Sigmoid colon (tissue), 4 donors: ENCODE data around the gene NACAD.

Source experiments
- POLR2A ChIP-seq, 2 donors: fragments of 450-650 bp; IDR thresholded peaks; one replicate each; pipeline ENCODE4 v1.6.1; 2016; ENCODE audit warnings: antibody characterized with exemption in 2 of 2, mild to moderate bottlenecking in 2 of 2, moderate library complexity in 2 of 2
- POLR2AphosphoS5 ChIP-seq, 4 donors: sonication (generic); formaldehyde crosslinking; IDR thresholded peaks; one replicate each; pipeline ENCODE4 v1.6.1; 2017; ENCODE audit warnings: antibody characterized with exemption in 4 of 4
- TF ChIP-seq, protein P1 (sequence below), 4 experiments: fragments of 450-650 bp in 3 of 4; fragments of 200-600 bp in 1 of 4; IDR thresholded peaks; one replicate each; pipeline ENCODE4 v1.5.1; 2016 to 2019; ENCODE audit warnings: antibody characterized with exemption in 4 of 4, mild to moderate bottlenecking in 3 of 4, moderate library complexity in 2 of 4

DNA sequence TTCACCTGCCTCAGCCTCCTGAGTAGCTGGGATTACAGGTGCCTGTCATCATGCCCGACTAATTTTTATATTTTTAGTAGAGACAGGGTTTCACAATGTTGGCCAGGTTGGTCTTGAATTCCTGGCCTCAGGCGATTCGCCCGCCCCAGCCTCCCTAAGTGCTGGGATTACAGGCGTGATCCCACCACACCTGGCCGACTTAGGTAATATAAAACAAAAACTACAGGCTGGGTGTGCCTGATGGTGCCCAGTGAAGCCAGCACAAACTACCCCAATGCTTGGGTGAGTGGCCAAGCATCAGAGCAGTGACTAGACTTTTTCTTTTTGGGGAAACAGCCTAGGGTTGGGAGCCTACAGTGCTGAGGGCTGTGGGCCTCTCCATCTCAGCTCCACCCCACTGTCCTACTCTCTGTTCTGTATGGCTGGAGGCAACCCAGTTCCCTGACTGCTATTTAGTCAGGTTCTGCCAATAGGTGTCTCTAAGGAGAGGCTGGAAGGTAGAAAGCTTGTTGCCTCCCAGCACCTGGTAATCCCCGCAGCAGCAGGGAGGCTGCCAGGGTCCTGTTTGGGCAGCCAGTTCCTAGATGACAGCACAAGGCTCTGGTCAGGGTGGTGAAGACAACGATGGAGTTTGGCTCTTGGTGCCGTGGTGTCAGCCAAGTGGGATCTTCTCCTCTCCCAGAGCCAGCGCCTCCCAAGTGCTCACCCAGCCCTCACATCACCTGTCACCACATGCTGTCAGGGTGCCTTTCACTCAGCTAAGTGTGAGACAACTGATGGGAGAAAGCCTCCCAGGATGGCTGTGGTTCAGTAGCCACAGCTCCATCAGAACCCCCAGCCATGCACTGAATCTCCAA is 10.4 kb upstream of the NACAD start:
- TF ChIP-seq, protein P1, sequence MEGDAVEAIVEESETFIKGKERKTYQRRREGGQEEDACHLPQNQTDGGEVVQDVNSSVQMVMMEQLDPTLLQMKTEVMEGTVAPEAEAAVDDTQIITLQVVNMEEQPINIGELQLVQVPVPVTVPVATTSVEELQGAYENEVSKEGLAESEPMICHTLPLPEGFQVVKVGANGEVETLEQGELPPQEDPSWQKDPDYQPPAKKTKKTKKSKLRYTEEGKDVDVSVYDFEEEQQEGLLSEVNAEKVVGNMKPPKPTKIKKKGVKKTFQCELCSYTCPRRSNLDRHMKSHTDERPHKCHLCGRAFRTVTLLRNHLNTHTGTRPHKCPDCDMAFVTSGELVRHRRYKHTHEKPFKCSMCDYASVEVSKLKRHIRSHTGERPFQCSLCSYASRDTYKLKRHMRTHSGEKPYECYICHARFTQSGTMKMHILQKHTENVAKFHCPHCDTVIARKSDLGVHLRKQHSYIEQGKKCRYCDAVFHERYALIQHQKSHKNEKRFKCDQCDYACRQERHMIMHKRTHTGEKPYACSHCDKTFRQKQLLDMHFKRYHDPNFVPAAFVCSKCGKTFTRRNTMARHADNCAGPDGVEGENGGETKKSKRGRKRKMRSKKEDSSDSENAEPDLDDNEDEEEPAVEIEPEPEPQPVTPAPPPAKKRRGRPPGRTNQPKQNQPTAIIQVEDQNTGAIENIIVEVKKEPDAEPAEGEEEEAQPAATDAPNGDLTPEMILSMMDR (IDR thresholded peaks at IDR 0.05), result no peak
- TF ChIP-seq POLR2A (IDR thresholded peaks at IDR 0.05) (no peak), POLR2AphosphoS5 (IDR thresholded peaks at IDR 0.05) (no peak)
